Skeletal muscle tissue (tissue), 4 donors: Measurements from ENCODE around the gene HRH2. TPM values are rescaled to one million over a fixed set of nuclear protein-coding genes. Genes with fewer than 3 reads are reported as not detected.
A peak's percentile ranks its signal among the peaks of the same experiment; 100 is the strongest.

ENCODE experiments used
- H3K27ac ChIP-seq: one replicate; pipeline ENCODE4 v1.7.0; 2013; ENCODE audit warnings: mild to moderate bottlenecking, low read depth, low read length, inconsistent platforms
- H3K27me3 ChIP-seq, 3 donors: one replicate each; pipeline ENCODE4 v1.7.0; 2013; ENCODE audit warnings: low read length in 3 of 3; ENCODE audit not compliant: control insufficient read depth in 3 of 3, insufficient read depth in 3 of 3
- H3K36me3 ChIP-seq, 3 donors: one replicate each; pipeline ENCODE4 v1.7.0; 2013; ENCODE audit warnings: low read length in 3 of 3; ENCODE audit not compliant: control insufficient read depth in 3 of 3, insufficient read depth in 3 of 3
- H3K4me1 ChIP-seq, 3 donors: one replicate each; pipeline ENCODE4 v1.7.0; 2013; ENCODE audit warnings: low read length in 3 of 3, mild to moderate bottlenecking in 3 of 3; ENCODE audit not compliant: control insufficient read depth in 3 of 3, insufficient read depth in 3 of 3
- H3K4me3 ChIP-seq, 3 donors: one replicate each; pipeline ENCODE4 v1.7.0; 2013; ENCODE audit warnings: low read length in 3 of 3
- H3K9ac ChIP-seq, 3 donors: one replicate each; pipeline ENCODE4 v1.7.0; 2013; ENCODE audit warnings: low read length in 3 of 3, mild to moderate bottlenecking in 3 of 3, moderate library complexity in 2 of 3, low read depth in 1 of 3
- H3K9me3 ChIP-seq, 3 donors: one replicate each; pipeline ENCODE4 v1.7.0; 2013; ENCODE audit warnings: low read length in 3 of 3; ENCODE audit not compliant: control insufficient read depth in 3 of 3
- total RNA-seq: library from RNA; depleted of rRNA; stranded (reverse); fragments of >200 nt; gene quantifications from one replicate; pipeline ENCODE4 v1.2.3, GENCODE V29; 2014
- donor health status: Osteomylitis.

Gene HRH2
- total RNA-seq, 1 donor from 2014 or later: 1.0 TPM

DNA sequence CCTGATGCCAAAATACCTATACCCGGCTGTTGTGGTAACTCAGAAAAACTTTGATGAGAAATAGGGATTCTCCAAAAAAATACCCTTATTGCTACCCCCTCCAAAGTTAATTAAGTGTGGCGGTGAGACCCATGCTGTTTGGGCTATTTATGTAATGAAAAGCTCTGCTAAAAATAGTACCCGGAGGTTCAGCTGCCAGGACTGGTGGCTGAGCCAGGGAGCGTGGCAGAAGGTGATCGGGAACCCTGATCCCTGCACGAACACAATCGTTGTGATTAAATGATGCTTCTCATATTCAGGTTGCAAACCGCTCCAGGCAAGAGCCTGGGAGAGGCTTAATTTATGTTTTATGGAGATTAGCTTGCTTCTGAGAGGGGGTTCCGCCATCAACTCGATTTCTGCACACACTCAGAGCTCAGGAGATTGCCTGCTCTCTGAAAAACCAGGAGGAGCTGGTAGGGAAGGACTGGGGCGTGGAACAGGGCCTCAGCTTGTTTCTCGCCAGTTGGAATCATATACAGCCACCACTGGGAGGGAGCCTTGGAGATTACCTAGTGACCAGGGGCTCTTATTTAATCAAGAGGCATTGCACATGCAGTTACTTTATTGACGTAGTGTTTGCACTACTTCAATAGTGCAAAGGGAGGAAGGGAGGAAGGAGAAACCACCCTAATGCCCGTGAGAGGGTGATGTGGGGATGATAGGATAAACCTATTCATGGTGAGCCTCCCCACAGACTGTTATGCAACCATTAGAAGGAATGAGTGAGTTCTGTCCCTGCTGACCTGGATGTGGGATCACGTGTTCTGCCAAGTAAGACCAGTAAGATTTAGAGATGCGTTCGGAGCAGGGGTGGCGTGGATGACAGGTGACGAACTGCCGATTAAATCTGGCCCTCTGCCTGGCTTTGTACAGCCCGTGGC is 23.4 kb downstream of the HRH2 start:
- H3K27ac ChIP-seq: peak overlapping the region; percentile 34

DNA sequence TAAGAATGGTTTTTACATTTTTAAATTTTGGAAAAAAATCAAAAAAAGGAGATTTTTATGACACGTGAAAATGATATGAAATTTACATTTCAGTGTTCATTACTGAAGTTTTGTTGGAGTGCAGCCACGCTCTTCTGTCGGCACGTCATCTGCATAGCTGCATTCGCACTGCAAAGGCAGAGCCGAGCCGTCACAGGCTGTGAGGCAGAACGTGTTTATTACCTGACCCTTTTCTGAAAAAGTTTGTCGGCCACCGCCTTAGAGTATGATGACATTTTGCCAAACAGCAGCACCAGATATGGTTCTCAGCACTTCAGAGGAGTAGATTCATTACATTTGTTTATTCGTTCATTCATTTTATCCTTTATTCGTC is 24.1 kb downstream of the HRH2 start:
- Histone ChIP-seq H3K27me3 (peaks cover 0 to 5% (median 0%) of the 10 kb centered on the region in 3 donors), H3K9me3 (no peaks in the 10 kb centered on the region), H3K36me3 (peaks cover 2 to 8% (median 3%) of the 10 kb centered on the region in 3 donors), H3K9ac (peak overlapping the region in 1 of 3 donors; percentile 77), H3K27ac (peak overlapping the region; percentile 27), H3K4me3 (peak overlapping the region in 2 of 3 donors; percentile 41 to 44), H3K4me1 (peaks cover 21 to 36% (median 32%) of the 10 kb centered on the region in 3 donors)

More for the DNA sequence above, 23.4 kb downstream of the HRH2 start:
- Histone ChIP-seq H3K36me3 (peaks cover 2 to 8% (median 3%) of the 10 kb centered on the region in 3 donors), H3K4me3 (peak overlapping the region in 2 of 3 donors; percentile 41 to 44), H3K9ac (peak overlapping the region in 1 of 3 donors; percentile 77), H3K27me3 (peaks cover 0 to 5% (median 0%) of the 10 kb centered on the region in 3 donors), H3K4me1 (peaks cover 21 to 29% (median 26%) of the 10 kb centered on the region in 3 donors), H3K9me3 (no peaks in the 10 kb centered on the region)

GRCh38 chr5:175682664-175683063 is 24.8 kb downstream of the HRH2 start:
- H3K27ac ChIP-seq: no peak overlapping the region

GRCh38 chr5:175683231-175683630 is 25.4 kb downstream of the HRH2 start:
- peaks cover 0 to 2% (median 0%) of the 10 kb centered on the region in 3 donors for H3K27me3 ChIP-seq
- peaks cover 2 to 8% (median 3%) of the 10 kb centered on the region in 3 donors for H3K36me3 ChIP-seq
- no peak overlapping the region for H3K27ac ChIP-seq
- no peak overlapping the region for H3K4me3 ChIP-seq
- H3K9ac ChIP-seq: no peak overlapping the region
- H3K9me3 ChIP-seq: no peaks in the 10 kb centered on the region
- H3K4me1 ChIP-seq: peaks cover 21 to 44% (median 33%) of the 10 kb centered on the region in 3 donors

More at GRCh38 chr5:175682664-175683063, 24.8 kb downstream of the HRH2 start:
- no peaks in the 10 kb centered on the region for H3K9me3 ChIP-seq
- H3K4me3 ChIP-seq: no peak overlapping the region
- H3K36me3 ChIP-seq: peaks cover 2 to 8% (median 3%) of the 10 kb centered on the region in 3 donors
- peaks cover 0 to 4% (median 0%) of the 10 kb centered on the region in 3 donors for H3K27me3 ChIP-seq
- peaks cover 21 to 43% (median 33%) of the 10 kb centered on the region in 3 donors for H3K4me1 ChIP-seq
- no peak overlapping the region for H3K9ac ChIP-seq

- H3K4me1 ChIP-seq: peaks cover 21 to 47% (median 33%) of the 10 kb centered on the region in 3 donors
- no peak overlapping the region for H3K27ac ChIP-seq
- H3K27me3 ChIP-seq: peaks cover 0 to 2% (median 0%) of the 10 kb centered on the region in 3 donors
- H3K36me3 ChIP-seq: peaks cover 2 to 8% (median 3%) of the 10 kb centered on the region in 3 donors
- no peak overlapping the region for H3K9ac ChIP-seq
- H3K4me3 ChIP-seq: no peak overlapping the region
- H3K9me3 ChIP-seq: no peaks in the 10 kb centered on the region
Observed at GRCh38 chr5:175683921-175684320, 26.1 kb downstream of the HRH2 start.

- Histone ChIP-seq H3K27me3 (peaks cover 0 to 2% (median under 1%) of the 10 kb centered on the region in 3 donors), H3K36me3 (peaks cover 2 to 8% (median 3%) of the 10 kb centered on the region in 3 donors), H3K9me3 (no peaks in the 10 kb centered on the region), H3K4me1 (peaks cover 21 to 50% (median 32%) of the 10 kb centered on the region in 3 donors), H3K4me3 (no peak overlapping the region), H3K9ac (no peak overlapping the region), H3K27ac (no peak overlapping the region)
Observed at GRCh38 chr5:175684931-175685330, 27.1 kb downstream of the HRH2 start.

GRCh38 chr5:175685701-175686350 is 28.0 kb downstream of the HRH2 start:
- no peaks in the 10 kb centered on the region for H3K9me3 ChIP-seq
- no peak overlapping the region for H3K4me3 ChIP-seq
- peaks cover 13 to 47% (median 25%) of the 10 kb centered on the region in 3 donors for H3K4me1 ChIP-seq
- H3K36me3 ChIP-seq: peaks cover 2 to 8% (median 3%) of the 10 kb centered on the region in 3 donors
- H3K27ac ChIP-seq: no peak overlapping the region
- no peak overlapping the region for H3K9ac ChIP-seq
- peaks cover 0 to 3% (median 2%) of the 10 kb centered on the region in 3 donors for H3K27me3 ChIP-seq

- no peaks in the 10 kb centered on the region for H3K9me3 ChIP-seq
- no peak overlapping the region for H3K27ac ChIP-seq
- H3K4me1 ChIP-seq: peaks cover 7 to 41% (median 19%) of the 10 kb centered on the region in 3 donors
- peaks cover 0 to 3% (median 2%) of the 10 kb centered on the region in 3 donors for H3K27me3 ChIP-seq
- no peak overlapping the region for H3K4me3 ChIP-seq
- H3K9ac ChIP-seq: no peak overlapping the region
- peaks cover 2 to 8% (median 3%) of the 10 kb centered on the region in 3 donors for H3K36me3 ChIP-seq
Observed at GRCh38 chr5:175686396-175686795, 28.5 kb downstream of the HRH2 start.

DNA sequence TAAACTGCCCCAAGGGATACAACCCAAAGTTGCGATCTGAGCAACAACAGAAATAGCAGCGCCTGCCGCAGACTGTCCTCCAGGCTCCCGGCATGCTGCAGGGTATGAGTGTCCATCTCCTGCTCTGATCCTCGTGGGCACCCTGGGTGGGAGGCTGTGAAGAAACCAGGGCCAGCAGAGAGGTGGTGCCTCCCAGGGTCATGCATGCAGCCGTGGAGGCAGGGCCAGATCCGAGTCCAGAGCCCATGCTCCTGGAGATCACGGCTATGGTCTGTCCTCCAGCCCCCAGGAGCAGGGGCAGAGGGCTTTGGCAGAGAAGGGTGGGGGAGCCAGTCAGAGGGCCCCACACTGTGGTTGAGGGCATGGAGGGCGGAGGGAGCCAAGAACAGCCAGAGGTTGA is 29.0 kb downstream of the HRH2 start:
- H3K4me1 ChIP-seq: peaks cover 3 to 37% (median 15%) of the 10 kb centered on the region in 3 donors
- H3K9ac ChIP-seq: peak overlapping the region in 1 of 3 donors; percentile 16
- peaks cover 2 to 8% (median 3%) of the 10 kb centered on the region in 3 donors for H3K36me3 ChIP-seq
- H3K27ac ChIP-seq: no peak overlapping the region
- no peak overlapping the region for H3K4me3 ChIP-seq
- no peaks in the 10 kb centered on the region for H3K9me3 ChIP-seq
- peaks cover 0 to 3% (median 2%) of the 10 kb centered on the region in 3 donors for H3K27me3 ChIP-seq
